Measurements from ENCODE around the gene ALOX5. TPM values are rescaled to one million over a fixed set of nuclear protein-coding genes. Genes with fewer than 3 reads are reported as not detected.
"Not testable (repeated sequence)": the region's sequence is repeated elsewhere in the genome, so short reads cannot be mapped to it uniquely, and the experiment has no call there.

Gene ALOX5
- 153 and 181 TPM in 2 replicates for total RNA-seq

GRCh38 chr10:45373576-45374349 lies at the start of gene ALOX5:
ALOX5 (plus strand) TSS chr10:45374216; CDS start chr10:45374280, 64 bp downstream.
- Mint-ChIP-seq H3K4me3 (peak within 1 kb of the TSS; percentile 94), H3K27ac (peak within 1 kb of the TSS; percentile 93), H3K4me1 (peaks cover 88% of the 10 kb centered on the region), H3K36me3 (ENCODE audit: low read depth) (peaks cover 24% of the 10 kb centered on the region), H3K9me3 (no peaks in the 10 kb centered on the region), H3K27me3 (no peaks in the 10 kb centered on the region)
- ChIA-PET POLR2A (interaction anchor here (0.6 to 2.1 kb wide), 4 partner anchors 63 to 121 kb away, joined by 3 to 20 read pairs (median 4); no protein-coding TSS in a partner anchor), CTCF (interaction anchor here (0.6 to 0.7 kb wide), 2 partner anchors 62 to 124 kb away, joined by 3 to 4 read pairs; no protein-coding TSS in a partner anchor)
- ATAC-seq (ENCODE audit: low read depth) (peak; percentile 53), DNase-seq (peak; percentile 67)
- intact Hi-C loops (cut with micrococcal nuclease) = loop anchor here (1.0 to 10.0 kb wide), 5 partner anchors 46 to 651 kb away; partner anchors contain the start of gene ZNF22
- no peak for TF ChIP-seq CTCF (IDR thresholded peaks at IDR 0.05)

GRCh38 chr10:45325116-45325515 lies 48.9 kb upstream of the ALOX5 start:
- intact Hi-C loops (cut with micrococcal nuclease) = no loop called here
- Mint-ChIP-seq H3K27me3 (no peaks in the 10 kb centered on the region), H3K4me3 (no peak overlapping the region), H3K9me3 (peaks cover 24% of the 10 kb centered on the region), H3K4me1 (no peaks in the 10 kb centered on the region), H3K27ac (no peak overlapping the region), H3K36me3 (ENCODE audit: low read depth) (no peaks in the 10 kb centered on the region)
- no peak for DNase-seq
- no peak for ATAC-seq (ENCODE audit: low read depth)
- POLR2A ChIA-PET = no interaction called here
- CTCF ChIA-PET = no interaction called here
- TF ChIP-seq CTCF (IDR thresholded peaks at IDR 0.05) = no peak

GRCh38 chr10:45326864-45327263 lies 47.2 kb upstream of the ALOX5 start:
- DNase-seq; H3K4me1 Mint-ChIP-seq; POLR2A ChIA-PET; H3K36me3 Mint-ChIP-seq (ENCODE audit: low read depth); H3K27ac Mint-ChIP-seq; ATAC-seq (ENCODE audit: low read depth); H3K4me3 Mint-ChIP-seq; H3K27me3 Mint-ChIP-seq; intact Hi-C loops (cut with micrococcal nuclease); CTCF ChIA-PET: not testable (repeated sequence)
- peaks cover 23% of the 10 kb centered on the region for H3K9me3 Mint-ChIP-seq

- H3K27me3 Mint-ChIP-seq; ATAC-seq (ENCODE audit: low read depth); H3K4me3 Mint-ChIP-seq; H3K36me3 Mint-ChIP-seq (ENCODE audit: low read depth); intact Hi-C loops (cut with micrococcal nuclease); H3K4me1 Mint-ChIP-seq; CTCF ChIA-PET; POLR2A ChIA-PET; DNase-seq; H3K27ac Mint-ChIP-seq: not testable (repeated sequence)
- peaks cover 21% of the 10 kb centered on the region for H3K9me3 Mint-ChIP-seq
Measured at GRCh38 chr10:45331824-45332223, 42.2 kb upstream of the ALOX5 start.

- H3K4me3 Mint-ChIP-seq = no peak overlapping the region
- intact Hi-C loops (cut with micrococcal nuclease) = no loop called here
- peaks cover 8% of the 10 kb centered on the region for H3K36me3 Mint-ChIP-seq (ENCODE audit: low read depth)
- H3K4me1 Mint-ChIP-seq = peaks cover 10% of the 10 kb centered on the region
- no peak for ATAC-seq (ENCODE audit: low read depth)
- POLR2A ChIA-PET = no interaction called here
- no peak for TF ChIP-seq CTCF (IDR thresholded peaks at IDR 0.05)
- H3K27me3 Mint-ChIP-seq = no peaks in the 10 kb centered on the region
- DNase-seq = no peak
- no peak overlapping the region for H3K27ac Mint-ChIP-seq
- CTCF ChIA-PET = no interaction called here
- H3K9me3 Mint-ChIP-seq = peaks cover 10% of the 10 kb centered on the region
Measured at GRCh38 chr10:45339894-45340293, 34.1 kb upstream of the ALOX5 start.

- H3K36me3 Mint-ChIP-seq (ENCODE audit: low read depth); H3K27me3 Mint-ChIP-seq; CTCF ChIA-PET; H3K27ac Mint-ChIP-seq; POLR2A ChIA-PET; intact Hi-C loops (cut with micrococcal nuclease); H3K4me1 Mint-ChIP-seq; ATAC-seq (ENCODE audit: low read depth); DNase-seq; H3K4me3 Mint-ChIP-seq: not testable (repeated sequence)
- H3K9me3 Mint-ChIP-seq = peaks cover 10% of the 10 kb centered on the region
Measured at GRCh38 chr10:45340420-45340819, 33.6 kb upstream of the ALOX5 start.

- H3K27me3 Mint-ChIP-seq; intact Hi-C loops (cut with micrococcal nuclease); H3K4me3 Mint-ChIP-seq; CTCF ChIA-PET; H3K9me3 Mint-ChIP-seq; ATAC-seq (ENCODE audit: low read depth); POLR2A ChIA-PET; H3K27ac Mint-ChIP-seq; DNase-seq; H3K36me3 Mint-ChIP-seq (ENCODE audit: low read depth): not testable (repeated sequence)
- peaks cover 14% of the 10 kb centered on the region for H3K4me1 Mint-ChIP-seq
Measured at GRCh38 chr10:45346652-45347335, 27.2 kb upstream of the ALOX5 start.

- ATAC-seq (ENCODE audit: low read depth); H3K27me3 Mint-ChIP-seq; H3K36me3 Mint-ChIP-seq (ENCODE audit: low read depth); POLR2A ChIA-PET; H3K9me3 Mint-ChIP-seq; DNase-seq; H3K27ac Mint-ChIP-seq; CTCF ChIA-PET; intact Hi-C loops (cut with micrococcal nuclease); H3K4me3 Mint-ChIP-seq: not testable (repeated sequence)
- peaks cover 15% of the 10 kb centered on the region for H3K4me1 Mint-ChIP-seq
Measured at GRCh38 chr10:45347464-45347863, 26.6 kb upstream of the ALOX5 start.

GRCh38 chr10:45348196-45348765 lies 25.7 kb upstream of the ALOX5 start:
- H3K4me3 Mint-ChIP-seq, POLR2A ChIA-PET: not testable (repeated sequence)

More at GRCh38 chr10:45348196-45348765, 25.7 kb upstream of the ALOX5 start:
- H3K36me3 Mint-ChIP-seq (ENCODE audit: low read depth); H3K27me3 Mint-ChIP-seq; intact Hi-C loops (cut with micrococcal nuclease); H3K9me3 Mint-ChIP-seq; DNase-seq; H3K27ac Mint-ChIP-seq; CTCF ChIA-PET; ATAC-seq (ENCODE audit: low read depth): not testable (repeated sequence)
- peaks cover 19% of the 10 kb centered on the region for H3K4me1 Mint-ChIP-seq

Data from activated B cell treated with CpG ODN at 0.5 μM for 24 hours (primary cell).